ENCODE results near the gene KIF21B. TPM values are rescaled to one million over a fixed set of nuclear protein-coding genes. Genes with fewer than 3 reads are reported as not detected.
A peak's percentile ranks its signal among the peaks of the same experiment; 100 is the strongest.

Gene KIF21B
- total and polyA plus RNA-seq, 2 of the 4 experiments (the other 2 are of a cell fraction) = 0.36 to 0.55 TPM

- Histone ChIP-seq H3K18ac (ENCODE audit: low read depth, low read length) (no peak overlapping the region), H2BK15ac (ENCODE audit: low read depth, low read length) (no peak overlapping the region), H4K8ac (ENCODE audit: low read depth in 2 of 2, low read length in 2 of 2) (no peak overlapping the region), H3K4me1 (ENCODE audit: control insufficient read depth, insufficient read depth, low read length) (peaks cover 5% of the 10 kb centered on the region), H3K36me3 (ENCODE audit: control insufficient read depth, insufficient read depth, low read length) (no peaks in the 10 kb centered on the region), H3K27me3 (ENCODE audit: control insufficient read depth, insufficient read depth, low read length) (peaks cover 13% of the 10 kb centered on the region), H3K79me1 (ENCODE audit: low read depth in 1 of 2, low read length in 2 of 2) (no peaks in the 10 kb centered on the region), H3K9me1 (ENCODE audit: insufficient read depth, low read length) (peaks cover 3% of the 10 kb centered on the region; the same call in 1 of the 2 replicates), H2BK20ac (ENCODE audit: low read depth, low read length) (no peak overlapping the region), H2BK120ac (ENCODE audit: low read depth, low read length) (no peak overlapping the region), H3K23ac (ENCODE audit: low read depth, low read length) (peak overlapping the region; percentile 24), H3K9ac (ENCODE audit: low read depth, low read length) (no peak overlapping the region), H3K9me3 (ENCODE audit: control insufficient read depth, insufficient read depth, low read length) (no peaks in the 10 kb centered on the region), H2AFZ (replicated peaks; ENCODE audit: low read length, poor library complexity) (peak overlapping the region; percentile 27), H3K14ac (replicated peaks; ENCODE audit: low read depth, low read length) (no peak overlapping the region), H2AK9ac (replicated peaks; ENCODE audit: low read depth, low read length, poor library complexity) (no peak overlapping the region), H4K5ac (ENCODE audit: low read depth, low read length) (no peak overlapping the region), H3K4me2 (ENCODE audit: low read depth, low read length) (peak overlapping the region; percentile 10; the same call in 1 of the 2 replicates), H3K56ac (ENCODE audit: extremely low read depth, insufficient read depth, low read length) (no peak overlapping the region), H2BK5ac (ENCODE audit: low read depth, low read length, poor library complexity, severe bottlenecking) (no peak overlapping the region), H2AK5ac (ENCODE audit: low read depth, low read length) (0 out of 2 replicates have a peak overlapping the region, but pooled peaks have one; percentile 40), H3K4me3 (ENCODE audit: insufficient read depth, low read depth, low read length) (no peak overlapping the region), H3K4ac (ENCODE audit: low read depth, low read length) (no peak overlapping the region), H4K91ac (ENCODE audit: insufficient read depth, low read depth, low read length) (no peak overlapping the region), H4K20me1 (ENCODE audit: insufficient read depth, low read length) (no peaks in the 10 kb centered on the region; the same call in 1 of the 2 replicates), H3K27ac (ENCODE audit: insufficient read depth, low read length) (no peak overlapping the region)
- intact Hi-C loops (cut with micrococcal nuclease) = loop anchor here (10.0 kb wide), 1 partner anchor 138 kb away; no protein-coding TSS in a partner anchor
- TF ChIP-seq RAD21 (IDR thresholded peaks at IDR 0.05; ENCODE audit: low read length) (no peak), POLR2A (IDR thresholded peaks at IDR 0.05; ENCODE audit: low read depth, low read length) (no peak), MAZ (IDR thresholded peaks at IDR 0.05; ENCODE audit: borderline replicate concordance, low read depth, low read length) (no peak), BHLHE40 (IDR thresholded peaks at IDR 0.05; ENCODE audit: low read depth, low read length) (no peak), RCOR1 (IDR thresholded peaks at IDR 0.05; ENCODE audit: insufficient replicate concordance, low read length) (no peak), MXI1 (IDR thresholded peaks at IDR 0.05; ENCODE audit: borderline replicate concordance, low read depth, low read length) (no peak), CHD1 (IDR thresholded peaks at IDR 0.05; ENCODE audit: low read depth, low read length) (no peak), CEBPB (IDR thresholded peaks at IDR 0.05; ENCODE audit: low read depth, low read length) (no peak), USF2 (IDR thresholded peaks at IDR 0.05; ENCODE audit: low read depth, low read length) (no peak)
- TF ChIP-seq, protein P1, sequence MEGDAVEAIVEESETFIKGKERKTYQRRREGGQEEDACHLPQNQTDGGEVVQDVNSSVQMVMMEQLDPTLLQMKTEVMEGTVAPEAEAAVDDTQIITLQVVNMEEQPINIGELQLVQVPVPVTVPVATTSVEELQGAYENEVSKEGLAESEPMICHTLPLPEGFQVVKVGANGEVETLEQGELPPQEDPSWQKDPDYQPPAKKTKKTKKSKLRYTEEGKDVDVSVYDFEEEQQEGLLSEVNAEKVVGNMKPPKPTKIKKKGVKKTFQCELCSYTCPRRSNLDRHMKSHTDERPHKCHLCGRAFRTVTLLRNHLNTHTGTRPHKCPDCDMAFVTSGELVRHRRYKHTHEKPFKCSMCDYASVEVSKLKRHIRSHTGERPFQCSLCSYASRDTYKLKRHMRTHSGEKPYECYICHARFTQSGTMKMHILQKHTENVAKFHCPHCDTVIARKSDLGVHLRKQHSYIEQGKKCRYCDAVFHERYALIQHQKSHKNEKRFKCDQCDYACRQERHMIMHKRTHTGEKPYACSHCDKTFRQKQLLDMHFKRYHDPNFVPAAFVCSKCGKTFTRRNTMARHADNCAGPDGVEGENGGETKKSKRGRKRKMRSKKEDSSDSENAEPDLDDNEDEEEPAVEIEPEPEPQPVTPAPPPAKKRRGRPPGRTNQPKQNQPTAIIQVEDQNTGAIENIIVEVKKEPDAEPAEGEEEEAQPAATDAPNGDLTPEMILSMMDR (conservative IDR thresholded peaks at IDR 0.05; ENCODE audit: low read depth, low read length) = no peak
- TF ChIP-seq, protein P2, sequence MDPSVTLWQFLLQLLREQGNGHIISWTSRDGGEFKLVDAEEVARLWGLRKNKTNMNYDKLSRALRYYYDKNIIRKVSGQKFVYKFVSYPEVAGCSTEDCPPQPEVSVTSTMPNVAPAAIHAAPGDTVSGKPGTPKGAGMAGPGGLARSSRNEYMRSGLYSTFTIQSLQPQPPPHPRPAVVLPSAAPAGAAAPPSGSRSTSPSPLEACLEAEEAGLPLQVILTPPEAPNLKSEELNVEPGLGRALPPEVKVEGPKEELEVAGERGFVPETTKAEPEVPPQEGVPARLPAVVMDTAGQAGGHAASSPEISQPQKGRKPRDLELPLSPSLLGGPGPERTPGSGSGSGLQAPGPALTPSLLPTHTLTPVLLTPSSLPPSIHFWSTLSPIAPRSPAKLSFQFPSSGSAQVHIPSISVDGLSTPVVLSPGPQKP (IDR thresholded peaks at IDR 0.05; ENCODE audit: borderline replicate concordance, low read depth, low read length) = no peak
- in situ Hi-C loops (cut with MboI; ENCODE audit: low sequenced_read_pairs) = no loop called here
- CTCF ChIA-PET = interaction anchor here (0.7 kb wide), 1 partner anchor 1600 kb away, joined by 3 read pairs; no protein-coding TSS in a partner anchor
- DNase-seq = no peak
- dilution Hi-C loops (cut with HindIII; ENCODE audit: low sequenced_read_pairs, unreplicated experiment) = no loop called here
- POLR2A ChIA-PET (ENCODE audit: unreplicated experiment) = no interaction called here
- 56% methylated on average over 2 of the region's 2 CpGs; no CpG with 5 or more reads in 1 of the 2 experiments for WGBS, 2 experiments (ENCODE audit: extremely low coverage in 2 of 2, insufficient read length in 1 of 2)
- BruUV-seq (replicated peaks) = no TSS peak
- no peak for ATAC-seq (ENCODE audit: low read depth)
Observed at GRCh38 chr1:201022493-201022819, 1.1 kb downstream of the KIF21B start.

Data from IMR-90 (cell line).